ENCODE data around the gene SMIM41. TPM values are rescaled to one million over a fixed set of nuclear protein-coding genes. Genes with fewer than 3 reads are reported as not detected.

The SMIM41 gene
- total and polyA plus RNA-seq, 10 of the 15 experiments (the other 5 are each of a cell fraction or from before 2014, with no cell fraction given) = not detected

DNA sequence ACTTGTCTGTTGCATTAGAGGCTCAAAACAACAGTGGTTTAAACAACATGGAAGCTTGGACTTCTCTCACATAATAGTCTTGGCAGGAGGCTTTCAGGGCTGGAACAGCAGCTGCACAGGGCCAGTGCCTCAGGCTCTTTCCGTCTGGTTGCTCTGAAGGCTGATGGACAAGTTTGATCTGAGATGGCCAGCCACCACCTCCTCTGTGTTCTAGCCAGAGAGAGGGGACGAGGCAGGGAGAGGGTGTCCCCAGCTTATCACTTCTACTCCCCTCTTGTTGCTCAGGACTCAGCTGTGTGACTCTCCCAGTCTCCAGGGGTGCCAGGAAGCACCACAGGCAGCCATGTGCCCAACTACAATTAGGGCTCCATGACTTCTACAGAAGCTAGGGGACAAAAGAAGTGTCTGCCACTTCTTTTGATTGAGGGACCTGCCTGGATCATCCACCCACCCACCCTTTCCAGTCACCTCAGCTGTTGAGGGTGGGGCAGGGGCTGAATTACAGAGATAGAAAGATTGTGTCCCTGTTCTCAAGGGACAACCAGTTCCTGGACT lies 46.6 kb downstream of the SMIM41 start (continued):
- no peak for TF ChIP-seq SKIL (IDR thresholded peaks at IDR 0.05; ENCODE audit: low read depth, poor library complexity, severe bottlenecking)
- TF ChIP-seq STAT3 (IDR thresholded peaks at IDR 0.05; ENCODE audit: low read depth, low read length) = no peak
- no peak for TF ChIP-seq EED (IDR thresholded peaks at IDR 0.05; ENCODE audit: low read depth)

DNA sequence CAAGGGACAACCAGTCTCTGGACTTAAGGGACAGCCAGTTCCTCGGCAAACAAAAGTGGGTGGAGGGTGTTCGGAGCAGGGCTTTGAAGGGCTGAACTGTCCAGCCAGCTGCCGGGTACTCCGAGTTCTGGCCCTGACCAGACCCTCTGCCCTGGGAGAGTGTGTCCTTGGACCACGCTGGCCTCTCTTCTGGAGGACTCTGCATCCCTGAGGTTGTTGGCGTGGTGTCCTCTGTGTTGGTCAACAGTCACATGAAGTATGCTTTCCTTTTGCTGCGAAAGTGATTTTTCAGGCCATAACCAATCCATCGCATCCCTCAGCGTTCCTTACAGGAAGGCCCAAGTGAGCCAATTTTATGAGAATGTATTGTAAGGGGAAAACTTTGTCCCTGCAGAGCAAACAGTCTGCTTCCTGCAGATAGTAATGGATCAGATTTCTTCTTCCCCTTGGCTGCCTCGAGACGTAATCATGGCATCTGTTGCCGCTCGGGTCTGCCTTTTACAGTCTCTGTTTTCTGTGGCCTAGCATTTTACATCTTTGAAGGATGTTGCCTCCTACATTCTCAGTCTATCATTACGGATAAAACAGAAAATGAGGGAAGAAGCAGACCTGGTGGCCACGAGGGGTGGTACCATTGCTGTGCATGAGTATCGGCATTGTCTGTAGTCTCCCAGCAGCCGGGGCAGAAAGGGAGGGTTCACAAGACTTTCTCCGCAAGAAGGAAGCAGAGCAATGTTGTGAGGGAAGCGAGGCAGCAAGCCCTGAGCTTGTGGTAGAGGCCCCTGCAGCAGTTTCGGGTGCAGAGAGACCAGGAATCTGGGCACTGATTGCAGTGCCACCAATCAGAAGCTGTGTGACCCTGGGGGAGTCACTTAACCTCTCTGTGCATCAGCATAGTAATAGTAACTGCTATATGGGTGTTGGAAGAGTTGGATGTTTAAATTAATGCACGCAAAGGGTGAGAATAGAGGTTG lies 47.4 kb downstream of the SMIM41 start:
- H3K9ac ChIP-seq (ENCODE audit: control insufficient read depth, insufficient read depth, low read length) = no peak overlapping the region
- SMC1A ChIA-PET (ENCODE audit: uncharacterized antibody, unreplicated experiment) = interaction anchor here (1.3 to 11.3 kb wide), 5 partner anchors 9 to 102 kb away, joined by 3 to 320 read pairs (median 4); no protein-coding TSS in a partner anchor
- H3K79me2 ChIP-seq (ENCODE audit: control insufficient read depth, insufficient read depth, low read length) = no peaks in the 10 kb centered on the region
- H3K4me1 ChIP-seq (ENCODE audit: control insufficient read depth, insufficient read depth, low read length) = peaks cover 15% of the 10 kb centered on the region
- no peaks in the 10 kb centered on the region for H3K36me3 ChIP-seq (ENCODE audit: control insufficient read depth in 2 of 2, insufficient read depth in 2 of 2, low read length in 1 of 2)
- no peak overlapping the region for H3K4me2 ChIP-seq (ENCODE audit: control insufficient read depth, insufficient read depth)
- RAD21 ChIA-PET (ENCODE audit: unreplicated experiment) = interaction anchor here (0.9 to 5.8 kb wide), 3 partner anchors 9 to 101 kb away, joined by 3 to 86 read pairs (median 4); no protein-coding TSS in a partner anchor
- H3K9me3 ChIP-seq (replicated peaks; ENCODE audit: control insufficient read depth, insufficient read depth, low read length) = no peaks in the 10 kb centered on the region
- CTCF ChIA-PET = interaction anchor here (0.5 to 10.3 kb wide), 6 partner anchors 95 to 672 kb away, joined by 3 to 241 read pairs (median 3); no protein-coding TSS in a partner anchor
- no peak overlapping the region for H3K27ac ChIP-seq (ENCODE audit: control insufficient read depth, insufficient read depth)
- FAIRE-seq (no peak), DNase-seq (ENCODE audit: low read depth, low spot score) (no peak), ATAC-seq (no peak)
- H3K4me3 ChIP-seq = no peak overlapping the region
- no peak overlapping the region for H2AFZ ChIP-seq (ENCODE audit: control insufficient read depth, low read depth, low read length)
- no peaks in the 10 kb centered on the region for H4K20me1 ChIP-seq (ENCODE audit: control insufficient read depth, insufficient read depth)
- BruUV-seq (replicated peaks) = no TSS peak
- in situ Hi-C loops (cut with MboI) = no loop called here
- POLR2A ChIA-PET = no interaction called here
- intact Hi-C loops (cut with micrococcal nuclease; ENCODE audit: unreplicated experiment) = no loop called here
- 49% methylated on average over 21 of the region's 21 CpGs for WGBS (ENCODE audit: insufficient coverage, insufficient replicate concordance, low lambda C conversion rate, missing lambda C conversion rate)
- H3K27me3 ChIP-seq (replicated peaks in 1 of 2; ENCODE audit: control insufficient read depth in 2 of 2, insufficient read depth in 2 of 2, low read length in 1 of 2) = peaks cover 0 to 1% of the 10 kb centered on the region in 2 experiments; a peak in 1 of 4 replicates
- TF ChIP-seq CTCF (IDR thresholded peaks at IDR 0.05 in 2 of 3, conservative IDR thresholded peaks at IDR 0.05 in 1 of 3; ENCODE audit: control insufficient read depth in 2 of 3, extremely low read depth in 1 of 3, insufficient read depth in 1 of 3, low read depth in 3 of 3, low read length in 3 of 3) (no peak), NFYA (IDR thresholded peaks at IDR 0.05; ENCODE audit: borderline replicate concordance, low read depth, low read length) (no peak), BRCA1 (IDR thresholded peaks at IDR 0.05; ENCODE audit: low read depth, low read length) (no peak), FOXM1 (IDR thresholded peaks at IDR 0.05; ENCODE audit: low read depth, low read length) (no peak), PKNOX1 (IDR thresholded peaks at IDR 0.05) (no peak), ZNF384 (IDR thresholded peaks at IDR 0.05; ENCODE audit: borderline replicate concordance, low read depth, low read length) (no peak), ZZZ3 (IDR thresholded peaks at IDR 0.05; ENCODE audit: control insufficient read depth, insufficient read length, low read depth) (no peak), RAD51 (IDR thresholded peaks at IDR 0.05) (no peak), RBBP5 (conservative IDR thresholded peaks at IDR 0.05) (no peak), CBX5 (IDR thresholded peaks at IDR 0.05; ENCODE audit: low read depth) (no peak)
- TF ChIP-seq, protein P1, sequence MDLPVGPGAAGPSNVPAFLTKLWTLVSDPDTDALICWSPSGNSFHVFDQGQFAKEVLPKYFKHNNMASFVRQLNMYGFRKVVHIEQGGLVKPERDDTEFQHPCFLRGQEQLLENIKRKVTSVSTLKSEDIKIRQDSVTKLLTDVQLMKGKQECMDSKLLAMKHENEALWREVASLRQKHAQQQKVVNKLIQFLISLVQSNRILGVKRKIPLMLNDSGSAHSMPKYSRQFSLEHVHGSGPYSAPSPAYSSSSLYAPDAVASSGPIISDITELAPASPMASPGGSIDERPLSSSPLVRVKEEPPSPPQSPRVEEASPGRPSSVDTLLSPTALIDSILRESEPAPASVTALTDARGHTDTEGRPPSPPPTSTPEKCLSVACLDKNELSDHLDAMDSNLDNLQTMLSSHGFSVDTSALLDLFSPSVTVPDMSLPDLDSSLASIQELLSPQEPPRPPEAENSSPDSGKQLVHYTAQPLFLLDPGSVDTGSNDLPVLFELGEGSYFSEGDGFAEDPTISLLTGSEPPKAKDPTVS (IDR thresholded peaks at IDR 0.05; ENCODE audit: low read depth, low read length) = no peak
